ENCODE measurements around the gene GPR141. TPM values are rescaled to one million over a fixed set of nuclear protein-coding genes. Genes with fewer than 3 reads are reported as not detected.

GPR141 gene
- total and polyA plus RNA-seq, 2 of the 13 experiments (the other 11 are each of a cell fraction or from before 2014, with no cell fraction given) = not detected

- CTCF ChIA-PET (ENCODE audit: low intra/inter-chr PET ratio, low total read pairs) = no interaction called here
- Histone ChIP-seq H3K27me3 (ENCODE audit: control insufficient read depth in 1 of 2, insufficient read depth in 2 of 2, low read length in 2 of 2) (no peaks in the 10 kb centered on the region), H2AFZ (ENCODE audit: low read length) (no peak overlapping the region), H3K36me3 (replicated peaks in 1 of 2; ENCODE audit: control insufficient read depth in 1 of 2, insufficient read depth in 2 of 2, low read length in 2 of 2) (no peaks in the 10 kb centered on the region), H3K9ac (ENCODE audit: insufficient read depth, low read depth, low read length) (no peak overlapping the region), H4K20me1 (ENCODE audit: insufficient read depth, low read length) (no peaks in the 10 kb centered on the region), H3K27ac (ENCODE audit: extremely low read length, insufficient read depth, low read length) (no peak overlapping the region), H3K4me2 (ENCODE audit: low read depth, low read length) (no peak overlapping the region), H3K4me3 (replicated peaks in 1 of 3; ENCODE audit: insufficient read depth in 1 of 3, low read depth in 2 of 3, low read length in 3 of 3) (no peak overlapping the region), H3K9me3 (ENCODE audit: low read length) (peaks cover 22% of the 10 kb centered on the region), H3K4me1 (ENCODE audit: insufficient read depth, low read length) (no peaks in the 10 kb centered on the region), H3K79me2 (ENCODE audit: insufficient read depth, low read length) (no peaks in the 10 kb centered on the region)
- no peak for DNase-seq (ENCODE audit: low spot score)
- in situ Hi-C loops (cut with HindIII; ENCODE audit: extremely low pct_ligation_motif_present, low pct_unique_long_range_greater_than_20kb) = no loop called here
- POLR2A ChIA-PET = no interaction called here
- intact Hi-C loops (cut with micrococcal nuclease; ENCODE audit: unreplicated experiment) = no loop called here
- 0% methylated on average over 1 of the region's 3 CpGs for WGBS (ENCODE audit: low lambda C conversion rate)
- no TSS peak for BruUV-seq (replicated peaks)
- TF ChIP-seq CAMTA2 (CRISPR knock-in tag; IDR thresholded peaks at IDR 0.05; ENCODE audit: borderline replicate concordance) = no peak
- no peak for TF ChIP-seq KDM5A (IDR thresholded peaks at IDR 0.05; ENCODE audit: borderline replicate concordance, low read length)
- TF ChIP-seq HIC2 (CRISPR knock-in tag; IDR thresholded peaks at IDR 0.05; ENCODE audit: low read depth) = no peak
- TF ChIP-seq DMTF1 (CRISPR knock-in tag; IDR thresholded peaks at IDR 0.05) = no peak
- TF ChIP-seq RARA (CRISPR knock-in tag; IDR thresholded peaks at IDR 0.05) = no peak
- no peak for TF ChIP-seq ZNF83 (CRISPR knock-in tag; IDR thresholded peaks at IDR 0.05; ENCODE audit: borderline replicate concordance)
- no peak for TF ChIP-seq HHEX (CRISPR knock-in tag; IDR thresholded peaks at IDR 0.05)
- TF ChIP-seq CC2D1A (CRISPR knock-in tag; IDR thresholded peaks at IDR 0.05) = no peak
- no peak for TF ChIP-seq SKI (IDR thresholded peaks at IDR 0.05; ENCODE audit: partially characterized antibody)
- TF ChIP-seq CREB1 (IDR thresholded peaks at IDR 0.05) = no peak
- no peak for TF ChIP-seq CREB1 (CRISPR knock-in tag; IDR thresholded peaks at IDR 0.05)
- no peak for TF ChIP-seq ZNF333 (CRISPR knock-in tag; IDR thresholded peaks at IDR 0.05; ENCODE audit: borderline replicate concordance)
- TF ChIP-seq ATF7-NPFF (CRISPR knock-in tag; IDR thresholded peaks at IDR 0.05; ENCODE audit: low read depth) = no peak
- TF ChIP-seq PRDM15 (CRISPR knock-in tag; IDR thresholded peaks at IDR 0.05) = no peak
- no peak for ATAC-seq
- no peak for FAIRE-seq
Observed at GRCh38 chr7:37775921-37776320, 92.4 kb downstream of the GPR141 start.
